ENCODE results near the gene MRPL12.

DNA sequence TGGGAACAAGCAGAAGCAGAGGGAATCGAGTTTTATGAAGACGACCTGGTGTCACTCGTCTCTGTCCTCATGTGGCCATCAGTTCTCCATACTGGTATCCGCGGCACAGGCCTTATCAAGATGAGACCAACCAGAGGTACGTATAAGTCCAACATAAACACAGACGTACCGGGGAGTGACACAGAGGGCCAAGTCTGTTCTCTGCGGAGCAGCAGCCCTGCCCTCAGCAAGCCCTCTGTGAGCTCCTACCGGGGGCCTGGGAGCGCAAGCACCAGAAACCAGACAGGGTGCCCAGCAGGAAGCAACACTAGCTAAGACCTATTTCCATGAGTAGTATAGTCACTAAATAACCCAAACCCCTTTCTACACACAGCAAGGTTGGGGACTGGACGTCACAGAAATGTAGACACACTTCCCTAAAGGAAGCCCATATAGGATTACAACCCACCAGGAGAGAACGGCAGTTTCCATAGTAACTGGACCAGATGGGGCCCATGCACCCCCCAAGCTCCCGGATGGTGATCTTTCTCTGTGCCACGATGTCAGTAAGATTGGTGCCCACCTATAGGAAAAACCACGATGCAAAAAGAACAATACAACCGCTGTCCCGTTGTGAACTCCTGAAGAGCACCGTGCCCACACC, 20.5 kb upstream of the MRPL12 start:
- TF ChIP-seq ZNF670 (CRISPR knock-in tag; IDR thresholded peaks at IDR 0.05; ENCODE audit: borderline replicate concordance) (no peak), SMC3 (IDR thresholded peaks at IDR 0.05; ENCODE audit: low read length) (no peak)

Data from HepG2 (cell line).